HS-27A (cell line): ENCODE results near the gene DDX42.

Source experiments
- DNase-seq: peaks from one replicate; pipeline ENCODE4 v3.0.0-alpha.2; 2012; ENCODE audit warnings: low read depth, missing footprints

Gene DDX42

GRCh38 chr17:63821804-63822203, 47.8 kb downstream of the DDX42 start:
- no peak for DNase-seq

GRCh38 chr17:63822537-63822936, 48.6 kb downstream of the DDX42 start:
- no peak for DNase-seq

GRCh38 chr17:63823659-63824331, 49.8 kb downstream of the DDX42 start:
- no peak for DNase-seq

- no peak for DNase-seq
Measured at GRCh38 chr17:63824362-63824761, 50.4 kb downstream of the DDX42 start.

- DNase-seq, result no peak
Measured at GRCh38 chr17:63826468-63827001, 52.6 kb downstream of the DDX42 start.

- DNase-seq, result peak; percentile 80
Measured at GRCh38 chr17:63827002-63827800, 53.2 kb downstream of the DDX42 start, which contains the start of the genes FTSJ3 and PSMC5. TSS of gene FTSJ3 (minus strand) at chr17:63827663. CDS start at chr17:63826902, 761 bp downstream. TSS of gene PSMC5 (plus strand) at chr17:63827431. CDS start at chr17:63827491, 60 bp downstream.

- DNase-seq, result no peak
Measured at GRCh38 chr17:63827801-63828221, 53.8 kb downstream of the DDX42 start.

GRCh38 chr17:63828936-63829335, 55.0 kb downstream of the DDX42 start:
- no peak for DNase-seq

GRCh38 chr17:63830278-63830677, 56.3 kb downstream of the DDX42 start:
- no peak for DNase-seq

GRCh38 chr17:63830904-63831491, 57.0 kb downstream of the DDX42 start:
- DNase-seq, result no peak

- DNase-seq, result no peak
Measured at GRCh38 chr17:63831505-63831904, 57.5 kb downstream of the DDX42 start.

GRCh38 chr17:63832014-63832413, 58.0 kb downstream of the DDX42 start:
- DNase-seq, result no peak

- no peak for DNase-seq
Measured at GRCh38 chr17:63832455-63832854, 58.5 kb downstream of the DDX42 start.

GRCh38 chr17:63833026-63833740, 59.2 kb downstream of the DDX42 start:
- DNase-seq, result no peak

- no peak for DNase-seq
Measured at GRCh38 chr17:63833741-63834373, 59.9 kb downstream of the DDX42 start.

GRCh38 chr17:63834431-63835166, 60.6 kb downstream of the DDX42 start:
- DNase-seq, result no peak

GRCh38 chr17:63835167-63835720, 61.3 kb downstream of the DDX42 start:
- no peak for DNase-seq

- DNase-seq, result no peak
Measured at GRCh38 chr17:63836811-63837210, 62.8 kb downstream of the DDX42 start.

- DNase-seq, result no peak
Measured at GRCh38 chr17:63837480-63837879, 63.5 kb downstream of the DDX42 start.

GRCh38 chr17:63837962-63838600, 64.1 kb downstream of the DDX42 start:
- DNase-seq, result no peak
